ENCODE data around the gene AP1B1.
A peak's percentile ranks its signal among the peaks of the same experiment; 100 is the strongest.
"Not testable (repeated sequence)": the region's sequence is repeated elsewhere in the genome, so short reads cannot be mapped to it uniquely, and the experiment has no call there.

Gene AP1B1

GRCh38 chr22:29387921-29388758, at the start of gene AP1B1:
TSS of gene AP1B1 (minus strand) at chr22:29388570. CDS start at chr22:29367243, 21,327 bp downstream.
- DNase-seq = peak; percentile 82

DNA sequence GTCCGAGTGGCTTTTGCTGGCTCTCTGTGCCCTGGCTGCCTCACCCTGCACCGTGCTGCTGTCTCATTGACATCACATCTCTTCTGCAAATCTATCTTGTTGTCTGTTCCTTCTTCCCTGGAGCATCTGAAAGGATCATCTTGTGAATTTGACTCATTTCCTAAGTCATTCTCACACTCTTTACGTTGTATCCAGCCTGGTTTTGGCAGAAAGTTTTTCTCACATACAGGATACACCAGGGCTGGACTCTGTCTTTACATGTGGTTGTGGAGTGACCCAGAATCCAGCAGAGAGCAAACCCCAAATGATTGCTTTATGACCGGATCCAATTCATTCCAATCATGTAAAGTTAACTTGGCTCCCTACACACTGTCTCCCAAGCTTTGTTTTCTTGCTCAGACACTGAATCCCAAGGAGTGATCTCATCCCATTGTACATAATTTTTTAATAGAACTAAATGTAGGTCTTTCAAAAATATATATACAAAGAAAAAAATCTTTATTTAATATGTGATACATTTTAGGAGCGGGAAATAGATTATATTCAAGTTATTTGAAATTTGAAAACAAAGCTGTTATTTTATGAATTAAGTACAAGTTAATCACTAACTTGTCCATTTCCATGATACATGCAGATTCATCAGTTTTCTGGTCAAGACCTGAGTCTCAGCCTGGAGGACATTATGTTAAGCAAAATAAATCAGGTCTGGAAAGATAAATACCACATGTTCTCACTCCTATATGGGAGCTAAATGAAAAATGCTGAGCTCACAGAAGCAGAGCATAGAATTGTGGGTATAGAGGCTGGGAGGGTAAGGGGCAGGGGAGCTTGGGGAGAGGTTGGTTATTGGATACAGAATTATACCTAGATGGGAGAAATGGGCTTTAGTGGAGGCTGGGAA, 47.1 kb upstream of the AP1B1 start:
- DNase-seq = no peak

GRCh38 chr22:29434288-29434687, 45.9 kb upstream of the AP1B1 start:
- no peak for DNase-seq

- DNase-seq = peak; percentile 2
Measured at GRCh38 chr22:29433856-29434255, 45.5 kb upstream of the AP1B1 start.

GRCh38 chr22:29431986-29432385, 43.6 kb upstream of the AP1B1 start:
- DNase-seq = no peak

- no peak for DNase-seq
Measured at GRCh38 chr22:29427176-29427760, 38.9 kb upstream of the AP1B1 start.

DNA sequence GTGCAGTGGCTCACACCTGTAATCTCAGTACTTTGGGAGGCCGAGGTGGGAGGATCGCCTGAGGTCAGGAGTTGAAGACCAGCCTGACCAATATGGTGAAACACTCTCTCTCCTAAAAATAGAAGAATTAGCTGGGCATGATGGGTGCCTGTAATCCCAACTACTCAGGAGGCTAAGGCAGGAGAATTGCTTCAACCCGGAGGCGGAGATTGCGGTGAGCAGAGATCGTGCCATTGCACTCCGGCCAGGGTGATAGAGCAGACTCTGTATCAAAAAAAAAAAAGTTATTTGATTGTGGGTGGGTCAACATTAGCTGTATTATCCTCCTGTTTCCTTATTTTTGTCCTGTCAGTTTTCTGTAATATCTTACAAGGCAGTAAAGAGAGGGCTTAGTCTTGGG, 38.1 kb upstream of the AP1B1 start:
- DNase-seq = no peak

GRCh38 chr22:29418704-29419103, 30.3 kb upstream of the AP1B1 start:
- not testable (repeated sequence) for DNase-seq

DNA sequence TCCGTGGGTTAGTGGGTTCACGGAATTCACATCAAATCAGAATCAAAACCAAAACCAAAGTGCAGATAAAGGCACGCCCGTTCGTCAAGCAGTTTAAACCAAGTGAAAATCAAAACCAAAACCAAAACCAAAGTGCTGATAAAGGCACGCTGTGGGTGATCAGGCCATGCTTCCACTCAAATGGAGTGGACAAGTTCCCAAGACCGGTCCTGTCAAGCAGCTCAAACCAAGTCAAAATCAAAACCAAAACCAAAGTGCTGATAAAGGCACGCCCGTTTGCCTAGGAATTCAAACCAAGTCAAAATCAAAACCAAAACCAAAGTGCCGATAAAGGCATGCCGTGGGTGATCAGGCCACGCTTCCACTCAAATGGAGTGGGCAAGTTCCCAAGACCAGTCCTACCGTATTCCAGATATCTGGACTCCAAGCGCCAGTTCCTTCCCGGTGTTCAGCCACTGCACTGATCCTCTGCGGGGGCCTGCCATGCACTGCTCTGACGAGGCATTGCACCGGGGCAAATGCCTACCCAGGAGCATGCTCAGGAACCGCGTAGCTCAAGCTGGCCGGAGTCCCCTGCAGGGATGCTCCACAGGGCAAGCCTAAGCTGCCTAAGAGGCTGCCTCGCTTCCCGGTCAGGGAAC, 26.7 kb upstream of the AP1B1 start:
- not testable (repeated sequence) for DNase-seq

GRCh38 chr22:29412772-29413171, 24.4 kb upstream of the AP1B1 start:
- not testable (repeated sequence) for DNase-seq

GRCh38 chr22:29411569-29412211, 23.3 kb upstream of the AP1B1 start:
- DNase-seq = not testable (repeated sequence)

DNA sequence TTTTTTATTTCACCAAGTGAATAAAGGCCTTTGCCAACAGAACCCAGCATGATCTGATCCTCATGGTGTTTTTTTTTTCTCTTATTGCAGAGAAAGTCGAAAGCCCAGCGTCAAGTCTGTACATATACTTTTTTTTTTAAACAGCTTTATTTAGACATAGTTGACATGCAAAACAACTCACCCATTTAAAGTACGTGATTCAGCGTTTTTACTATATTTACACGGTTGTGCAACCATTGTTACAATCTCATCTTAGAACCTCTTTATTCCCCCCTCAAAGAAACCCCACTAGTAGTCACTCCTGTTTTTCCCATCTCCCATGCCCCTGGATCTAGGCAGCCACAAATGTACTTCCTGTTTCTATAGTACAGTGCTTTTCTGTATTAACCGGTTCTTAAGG, 20.6 kb upstream of the AP1B1 start:
- no peak for DNase-seq

- DNase-seq = not testable (repeated sequence)
Measured at GRCh38 chr22:29401538-29401937, 13.2 kb upstream of the AP1B1 start.

- no peak for DNase-seq
Measured at GRCh38 chr22:29400576-29400975, 12.2 kb upstream of the AP1B1 start.

GRCh38 chr22:29397791-29398190, 9.4 kb upstream of the AP1B1 start:
- DNase-seq = no peak

DNA sequence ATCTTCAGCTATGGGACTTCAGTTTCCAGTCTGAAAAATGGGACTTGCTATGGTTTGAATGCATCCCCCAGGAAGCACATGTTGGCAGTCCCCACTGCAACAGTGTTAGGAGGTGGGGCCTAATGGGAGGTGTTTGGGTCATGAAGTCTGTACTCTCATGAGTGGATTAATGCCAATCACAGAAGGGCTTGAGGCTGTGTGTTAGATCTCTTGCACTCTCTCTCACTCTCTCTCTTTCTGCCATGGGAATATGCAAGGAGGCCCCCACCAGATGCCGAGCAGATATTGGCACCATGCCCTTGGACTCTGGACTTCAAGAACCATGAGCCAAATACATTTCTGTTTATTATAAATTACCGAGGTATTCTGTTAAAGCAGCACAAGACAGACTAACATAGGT, 7.8 kb upstream of the AP1B1 start:
- no peak for DNase-seq

DNA sequence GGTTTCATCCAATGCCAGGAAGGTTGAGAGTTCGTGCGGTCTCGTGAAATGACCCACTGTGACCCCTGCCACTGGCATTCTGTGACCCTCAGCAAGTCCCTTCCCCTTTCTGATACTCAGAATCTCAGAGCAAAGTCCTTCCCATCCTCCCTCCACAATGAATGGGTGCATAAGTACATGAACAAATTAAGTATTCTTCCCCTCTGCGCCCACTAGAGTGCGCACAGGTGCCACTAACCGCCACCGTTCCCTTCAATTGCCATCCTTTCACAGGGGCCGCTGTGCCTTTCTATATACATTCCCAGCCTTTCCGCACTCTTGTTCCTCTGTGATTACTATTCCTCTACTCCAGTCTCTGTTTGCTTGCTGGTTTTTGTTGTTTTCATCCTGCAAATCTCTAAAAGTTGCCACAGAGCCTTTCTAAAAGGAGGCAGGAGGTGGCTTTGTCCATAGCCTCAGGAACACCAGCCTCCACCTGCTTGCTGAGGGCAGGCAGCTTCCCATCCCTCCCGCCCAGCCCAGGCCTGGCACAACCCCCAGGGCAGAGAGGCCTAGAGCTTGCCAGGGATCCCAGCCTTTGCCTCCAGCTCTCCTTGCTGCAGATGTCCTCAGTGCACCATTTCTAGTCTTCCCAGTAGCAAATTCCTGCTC, 6.7 kb upstream of the AP1B1 start:
- peak; percentile 84 for DNase-seq

- DNase-seq = peak; percentile 45
Measured at GRCh38 chr22:29393019-29393608, 4.7 kb upstream of the AP1B1 start.

DNA sequence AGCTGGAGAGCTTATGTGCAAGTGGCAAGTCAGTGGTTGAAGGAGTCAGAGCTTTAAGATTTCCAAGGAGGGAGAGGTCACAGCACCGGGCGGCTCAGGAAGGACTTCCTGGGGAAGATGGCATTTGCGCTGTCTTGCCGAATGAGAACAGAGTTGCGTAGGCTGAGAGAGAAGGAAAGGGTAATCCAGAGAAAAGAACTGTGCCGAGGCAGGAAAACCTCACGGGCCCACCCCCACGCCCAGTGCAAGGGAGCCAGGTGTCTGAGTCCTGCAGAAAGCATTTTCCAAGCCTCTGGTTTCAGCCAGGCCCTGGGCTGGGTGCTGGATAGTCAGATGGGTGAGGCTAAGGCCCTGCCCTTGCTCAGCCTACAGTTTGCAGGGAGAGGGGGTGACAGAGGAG, 3.2 kb upstream of the AP1B1 start:
- no peak for DNase-seq

- no peak for DNase-seq
Measured at GRCh38 chr22:29390270-29390669, 1.9 kb upstream of the AP1B1 start.

GRCh38 chr22:29388759-29389090, 355 bp upstream of the AP1B1 start:
- no peak for DNase-seq

- no peak for DNase-seq
Measured at GRCh38 chr22:29386708-29387107, 1.7 kb downstream of the AP1B1 start.
